Hematopoietic multipotent progenitor cell treated with erythropoietin and hydrocortisone succinate and interleukin-3 and kit ligand, for 17 days (in vitro differentiated cells): ENCODE data around the gene MTHFD2.

Experiments
- DNase-seq: peaks from one replicate; pipeline ENCODE4 v3.0.0-alpha.2; 2015; ENCODE audit warnings: low spot score

The MTHFD2 gene

DNA sequence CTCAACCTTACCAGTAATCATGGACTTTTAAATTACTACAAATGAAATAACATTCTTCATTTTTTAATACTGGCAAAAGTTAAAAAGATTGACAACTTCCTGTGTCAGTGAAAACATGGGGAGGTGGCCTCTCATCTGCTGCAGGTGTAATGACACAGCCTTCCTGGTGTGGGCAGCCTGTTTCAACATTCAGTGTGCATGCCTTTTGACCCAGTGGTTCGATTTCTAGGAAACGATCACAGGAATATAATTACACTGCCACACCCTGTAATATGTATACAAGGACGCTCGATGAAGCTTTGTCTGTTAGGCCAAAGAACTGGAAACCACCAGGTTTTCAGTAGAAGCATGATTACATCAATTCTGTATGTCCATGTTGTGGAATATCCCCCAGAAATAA, 68.7 kb downstream of the MTHFD2 start:
- no peak for DNase-seq
